Suprapubic skin (tissue), 4 donors: ENCODE results near the gene HECW1.

Experiments
- EP300 ChIP-seq: sonication (generic); formaldehyde crosslinking; IDR thresholded peaks from one replicate; pipeline ENCODE4 v1.6.1; 2017; ENCODE audit warnings: antibody characterized with exemption
- POLR2A ChIP-seq, 2 donors: fragments of 450-650 bp; IDR thresholded peaks; one replicate each; pipeline ENCODE4 v1.6.1; 2017; ENCODE audit warnings: antibody characterized with exemption in 2 of 2, mild to moderate bottlenecking in 2 of 2, moderate library complexity in 2 of 2
- POLR2AphosphoS5 ChIP-seq, 3 donors: sonication (generic); formaldehyde crosslinking; IDR thresholded peaks; one replicate each; pipeline ENCODE4 v1.6.1; 2017; ENCODE audit warnings: antibody characterized with exemption in 3 of 3
- TF ChIP-seq, protein P1 (sequence below), 2 donors: fragments of 200-600 bp in 1 of 2; fragments of 450-650 bp in 1 of 2; sonication (generic) in 1 of 2; IDR thresholded peaks; one replicate each; pipeline ENCODE4 v1.5.1; 2016 to 2019; ENCODE audit warnings: antibody characterized with exemption in 2 of 2, mild to moderate bottlenecking in 1 of 2, moderate library complexity in 1 of 2

DNA sequence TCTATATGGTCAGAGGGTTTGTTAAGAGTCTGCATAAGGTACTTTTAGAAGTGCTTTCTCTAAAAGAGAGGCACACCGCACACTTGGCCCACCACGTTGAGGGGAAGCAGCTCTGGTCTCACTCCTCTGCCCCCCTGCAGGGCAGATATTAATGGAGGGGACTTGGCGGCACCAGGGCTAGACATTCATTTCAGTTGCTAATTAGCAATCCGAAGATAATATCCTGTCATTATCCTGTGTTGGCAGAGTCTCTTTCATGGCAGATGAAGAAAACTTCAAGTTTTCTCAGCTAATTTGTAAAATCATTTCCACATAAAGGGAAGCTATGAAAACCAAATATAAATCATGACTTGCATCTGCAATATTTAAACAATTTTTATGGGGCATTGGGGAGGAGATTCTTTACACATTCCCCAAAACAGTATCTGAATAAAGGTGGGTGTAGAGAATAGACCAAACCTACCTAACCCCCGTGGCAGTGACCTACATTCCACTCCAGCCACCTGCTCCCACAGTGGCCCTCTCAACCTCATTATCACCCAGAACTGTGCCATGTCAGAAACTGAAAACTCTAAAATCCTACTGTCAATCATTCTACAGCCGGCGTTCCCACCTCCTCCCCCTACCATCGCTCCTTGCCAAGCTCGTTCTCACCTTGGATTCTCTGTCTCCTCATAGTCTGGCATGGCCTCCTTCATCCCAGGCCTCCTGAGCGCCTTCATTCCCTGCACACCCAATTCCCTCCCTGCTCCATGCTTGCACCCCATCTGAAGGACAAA, 416.3 kb downstream of the HECW1 start:
- TF ChIP-seq, protein P1, sequence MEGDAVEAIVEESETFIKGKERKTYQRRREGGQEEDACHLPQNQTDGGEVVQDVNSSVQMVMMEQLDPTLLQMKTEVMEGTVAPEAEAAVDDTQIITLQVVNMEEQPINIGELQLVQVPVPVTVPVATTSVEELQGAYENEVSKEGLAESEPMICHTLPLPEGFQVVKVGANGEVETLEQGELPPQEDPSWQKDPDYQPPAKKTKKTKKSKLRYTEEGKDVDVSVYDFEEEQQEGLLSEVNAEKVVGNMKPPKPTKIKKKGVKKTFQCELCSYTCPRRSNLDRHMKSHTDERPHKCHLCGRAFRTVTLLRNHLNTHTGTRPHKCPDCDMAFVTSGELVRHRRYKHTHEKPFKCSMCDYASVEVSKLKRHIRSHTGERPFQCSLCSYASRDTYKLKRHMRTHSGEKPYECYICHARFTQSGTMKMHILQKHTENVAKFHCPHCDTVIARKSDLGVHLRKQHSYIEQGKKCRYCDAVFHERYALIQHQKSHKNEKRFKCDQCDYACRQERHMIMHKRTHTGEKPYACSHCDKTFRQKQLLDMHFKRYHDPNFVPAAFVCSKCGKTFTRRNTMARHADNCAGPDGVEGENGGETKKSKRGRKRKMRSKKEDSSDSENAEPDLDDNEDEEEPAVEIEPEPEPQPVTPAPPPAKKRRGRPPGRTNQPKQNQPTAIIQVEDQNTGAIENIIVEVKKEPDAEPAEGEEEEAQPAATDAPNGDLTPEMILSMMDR (IDR thresholded peaks at IDR 0.05), result no peak
- TF ChIP-seq POLR2A (IDR thresholded peaks at IDR 0.05) (no peak), POLR2AphosphoS5 (IDR thresholded peaks at IDR 0.05) (no peak), EP300 (no peak)
